Stomach smooth muscle (tissue), 2 donors: ENCODE results near the gene WAPL.

ENCODE experiments used
- H3K27ac ChIP-seq: one replicate; pipeline ENCODE4 v1.7.0; 2013; ENCODE audit warnings: mild to moderate bottlenecking, low read length, inconsistent platforms
- H3K27me3 ChIP-seq, 2 donors: one replicate each; pipeline ENCODE4 v1.7.0; 2013; ENCODE audit warnings: low read length in 2 of 2; ENCODE audit not compliant: insufficient read depth in 2 of 2, control insufficient read depth in 1 of 2
- H3K36me3 ChIP-seq, 2 donors: one replicate each; pipeline ENCODE4 v1.7.0; 2013; ENCODE audit warnings: low read length in 2 of 2; ENCODE audit not compliant: control insufficient read depth in 2 of 2, insufficient read depth in 2 of 2
- H3K4me1 ChIP-seq: one replicate; pipeline ENCODE4 v1.7.0; 2013; ENCODE audit warnings: low read length; ENCODE audit not compliant: control insufficient read depth, insufficient read depth
- H3K4me3 ChIP-seq, 2 donors: one replicate each; pipeline ENCODE4 v1.7.0; 2013; ENCODE audit warnings: low read length in 2 of 2
- H3K9ac ChIP-seq, 2 donors: one replicate each; pipeline ENCODE4 v1.7.0; 2013; ENCODE audit warnings: low read length in 2 of 2, mild to moderate bottlenecking in 1 of 2
- H3K9me3 ChIP-seq, 2 donors: one replicate each; pipeline ENCODE4 v1.7.0; 2013; ENCODE audit warnings: low read length in 2 of 2; ENCODE audit not compliant: control insufficient read depth in 2 of 2
- donor health status: healthy.
- donor health status: Pancreatic carcinoma.

WAPL gene

DNA sequence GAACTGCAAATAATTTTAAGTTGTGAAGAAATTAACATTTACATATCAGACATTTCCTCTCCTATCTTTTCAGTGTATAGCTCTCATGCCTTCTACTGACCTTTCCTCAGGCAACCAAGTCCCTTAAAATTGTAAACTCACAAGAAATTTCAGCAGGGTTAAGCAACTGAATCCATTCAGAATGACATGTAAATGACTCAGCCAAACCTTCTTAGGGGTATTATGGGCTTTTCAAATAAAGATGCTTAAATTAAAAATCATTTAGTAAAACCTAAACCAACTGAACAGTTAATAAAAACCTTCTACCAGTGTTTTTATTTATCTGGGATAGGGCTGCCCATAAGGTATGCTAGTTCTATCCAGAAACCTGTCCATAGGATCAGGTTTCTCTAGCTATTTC lies 20.7 kb downstream of the WAPL start:
- H3K4me3 ChIP-seq = no peak overlapping the region
- H3K9ac ChIP-seq = no peak overlapping the region
- no peak overlapping the region for H3K27ac ChIP-seq
- H3K4me1 ChIP-seq = peaks cover 5% of the 10 kb centered on the region
- H3K9me3 ChIP-seq = no peaks in the 10 kb centered on the region
- H3K27me3 ChIP-seq = no peaks in the 10 kb centered on the region
- H3K36me3 ChIP-seq = peaks cover 5 to 22% of the 10 kb centered on the region in 2 donors

- H3K27me3 ChIP-seq = no peaks in the 10 kb centered on the region
- peaks cover 5% of the 10 kb centered on the region for H3K4me1 ChIP-seq
- H3K9me3 ChIP-seq = no peaks in the 10 kb centered on the region
- H3K36me3 ChIP-seq = peaks cover 5 to 22% of the 10 kb centered on the region in 2 donors
- no peak overlapping the region for H3K4me3 ChIP-seq
- no peak overlapping the region for H3K9ac ChIP-seq
- no peak overlapping the region for H3K27ac ChIP-seq
Observed at GRCh38 chr10:86498598-86498997, 23.0 kb downstream of the WAPL start.

- Histone ChIP-seq H3K4me1 (peaks cover 5% of the 10 kb centered on the region), H3K27ac (no peak overlapping the region), H3K36me3 (peaks cover 2 to 22% of the 10 kb centered on the region in 2 donors), H3K4me3 (no peak overlapping the region), H3K27me3 (no peaks in the 10 kb centered on the region), H3K9ac (no peak overlapping the region), H3K9me3 (no peaks in the 10 kb centered on the region)
Observed at GRCh38 chr10:86497621-86498020, 24.0 kb downstream of the WAPL start.

- Histone ChIP-seq H3K9me3 (no peaks in the 10 kb centered on the region), H3K27ac (no peak overlapping the region), H3K9ac (no peak overlapping the region), H3K4me3 (no peak overlapping the region), H3K27me3 (no peaks in the 10 kb centered on the region), H3K36me3 (peaks cover 2 to 8% of the 10 kb centered on the region in 2 donors), H3K4me1 (no peaks in the 10 kb centered on the region)
Observed at GRCh38 chr10:86489960-86490612, 31.5 kb downstream of the WAPL start.

DNA sequence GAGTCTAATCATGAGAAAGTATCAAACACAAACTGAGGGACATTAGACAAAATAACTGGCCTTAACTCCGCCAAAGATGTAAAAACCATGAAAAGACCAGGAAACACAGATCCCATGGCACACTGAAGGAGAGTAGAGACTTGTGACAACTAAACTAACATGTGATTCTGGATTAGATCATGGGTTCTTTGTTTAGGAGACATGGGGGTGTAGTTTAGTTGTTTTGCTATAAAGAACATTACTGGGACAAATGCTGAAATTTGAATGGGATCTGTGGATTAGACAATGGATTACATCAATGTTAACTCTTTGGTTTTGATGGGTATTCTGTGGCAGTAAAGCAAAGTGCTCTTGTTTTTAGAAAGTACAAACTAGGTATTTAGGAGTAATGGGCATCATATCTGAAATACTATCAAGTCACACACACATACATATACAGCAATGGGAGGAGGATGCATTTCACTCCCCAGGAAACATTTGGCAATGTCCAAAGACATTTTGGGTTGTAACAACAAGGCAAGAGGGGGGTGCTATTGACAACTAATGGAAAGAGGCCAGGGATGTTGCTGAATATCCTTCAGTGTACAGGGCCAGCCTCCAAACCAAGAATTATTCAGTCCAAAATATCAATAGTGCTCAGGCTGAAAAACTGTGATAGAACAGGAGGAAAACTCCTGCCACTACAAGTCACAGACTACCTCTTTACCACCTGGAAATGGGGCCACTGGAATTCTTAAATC lies 32.4 kb downstream of the WAPL start:
- no peak overlapping the region for H3K4me3 ChIP-seq
- no peaks in the 10 kb centered on the region for H3K4me1 ChIP-seq
- no peaks in the 10 kb centered on the region for H3K9me3 ChIP-seq
- no peaks in the 10 kb centered on the region for H3K27me3 ChIP-seq
- no peak overlapping the region for H3K27ac ChIP-seq
- H3K9ac ChIP-seq = no peak overlapping the region
- peaks cover 2 to 11% of the 10 kb centered on the region in 2 donors for H3K36me3 ChIP-seq

- Histone ChIP-seq H3K4me1 (no peaks in the 10 kb centered on the region), H3K27me3 (no peaks in the 10 kb centered on the region), H3K27ac (no peak overlapping the region), H3K9ac (no peak overlapping the region), H3K4me3 (no peak overlapping the region), H3K36me3 (peaks cover 8 to 21% of the 10 kb centered on the region in 2 donors), H3K9me3 (no peaks in the 10 kb centered on the region)
Observed at GRCh38 chr10:86486856-86487255, 34.7 kb downstream of the WAPL start.

GRCh38 chr10:86483664-86484063 lies 37.9 kb downstream of the WAPL start:
- Histone ChIP-seq H3K4me3 (no peak overlapping the region), H3K27me3 (no peaks in the 10 kb centered on the region), H3K36me3 (peaks cover 8 to 21% of the 10 kb centered on the region in 2 donors), H3K9me3 (no peaks in the 10 kb centered on the region), H3K4me1 (no peaks in the 10 kb centered on the region), H3K27ac (no peak overlapping the region), H3K9ac (no peak overlapping the region)

DNA sequence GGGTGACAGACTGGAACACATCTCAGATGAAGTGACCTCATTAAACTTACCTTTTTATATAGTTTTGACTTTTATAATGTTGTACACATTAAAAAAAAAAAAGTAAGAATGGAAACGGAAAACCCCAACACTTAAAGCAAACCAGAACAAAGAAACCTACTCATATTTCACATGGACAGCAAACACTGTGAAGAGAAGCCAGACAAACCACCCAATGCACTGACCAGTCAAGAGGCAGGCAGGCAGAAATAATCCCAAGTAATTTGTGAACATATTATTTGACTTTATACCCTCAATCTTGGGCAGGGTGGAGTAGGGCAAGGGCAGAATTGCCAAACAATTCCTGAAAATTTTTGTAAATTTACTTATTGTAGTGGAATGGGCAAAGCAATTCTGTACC lies 39.8 kb downstream of the WAPL start:
- Histone ChIP-seq H3K4me3 (no peak overlapping the region), H3K27me3 (no peaks in the 10 kb centered on the region), H3K9ac (no peak overlapping the region), H3K9me3 (no peaks in the 10 kb centered on the region), H3K36me3 (peaks cover 7 to 13% of the 10 kb centered on the region in 2 donors), H3K4me1 (no peaks in the 10 kb centered on the region), H3K27ac (no peak overlapping the region)

GRCh38 chr10:86480571-86480970 lies 41.0 kb downstream of the WAPL start:
- H3K36me3 ChIP-seq = peaks cover 8 to 13% of the 10 kb centered on the region in 2 donors
- H3K27ac ChIP-seq = no peak overlapping the region

DNA sequence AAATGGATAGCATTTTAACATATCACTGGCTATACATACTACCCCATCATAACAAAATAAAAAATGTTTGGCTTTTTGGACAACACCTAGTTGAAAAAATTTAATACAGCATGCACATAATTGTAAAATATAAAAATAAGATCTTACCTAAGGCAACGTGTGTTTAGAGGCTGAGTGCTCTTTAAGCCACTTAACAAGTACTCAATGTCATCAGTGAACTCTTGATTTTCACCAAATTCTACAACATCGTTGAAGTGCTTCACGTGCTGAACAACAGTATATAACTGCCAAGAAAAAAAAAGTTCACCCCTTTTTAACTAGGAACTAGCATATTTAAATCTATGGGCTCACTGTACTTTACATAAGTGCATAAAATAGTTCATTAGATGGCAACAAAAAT lies 49.5 kb downstream of the WAPL start:
- H3K27me3 ChIP-seq = no peaks in the 10 kb centered on the region
- no peak overlapping the region for H3K4me3 ChIP-seq
- no peaks in the 10 kb centered on the region for H3K4me1 ChIP-seq
- H3K9me3 ChIP-seq = no peaks in the 10 kb centered on the region
- H3K9ac ChIP-seq = no peak overlapping the region
- peaks cover 4 to 8% of the 10 kb centered on the region in 2 donors for H3K36me3 ChIP-seq
- no peak overlapping the region for H3K27ac ChIP-seq

More at GRCh38 chr10:86480571-86480970, 41.0 kb downstream of the WAPL start:
- no peak overlapping the region for H3K9ac ChIP-seq
- no peaks in the 10 kb centered on the region for H3K27me3 ChIP-seq
- H3K4me1 ChIP-seq = no peaks in the 10 kb centered on the region
- no peaks in the 10 kb centered on the region for H3K9me3 ChIP-seq
- H3K4me3 ChIP-seq = no peak overlapping the region
